22Rv1 (cell line): ENCODE data around the gene JADE1.

Source experiments
- H3K27ac ChIP-seq: fragments of 450-650 bp; 2 replicates; pipeline ENCODE4 v1.5.1; 2017
- ZFX ChIP-seq: fragments of 450-650 bp; IDR thresholded peaks from 2 replicates; pipeline ENCODE4 v1.6.1; 2017; ENCODE audit warnings: antibody characterized with exemption, borderline replicate concordance
- TF ChIP-seq, protein P1 (sequence below): fragments of 450-650 bp; IDR thresholded peaks from 2 replicates; pipeline ENCODE4 v1.5.1; 2017; ENCODE audit warnings: mild to moderate bottlenecking

The JADE1 gene

DNA sequence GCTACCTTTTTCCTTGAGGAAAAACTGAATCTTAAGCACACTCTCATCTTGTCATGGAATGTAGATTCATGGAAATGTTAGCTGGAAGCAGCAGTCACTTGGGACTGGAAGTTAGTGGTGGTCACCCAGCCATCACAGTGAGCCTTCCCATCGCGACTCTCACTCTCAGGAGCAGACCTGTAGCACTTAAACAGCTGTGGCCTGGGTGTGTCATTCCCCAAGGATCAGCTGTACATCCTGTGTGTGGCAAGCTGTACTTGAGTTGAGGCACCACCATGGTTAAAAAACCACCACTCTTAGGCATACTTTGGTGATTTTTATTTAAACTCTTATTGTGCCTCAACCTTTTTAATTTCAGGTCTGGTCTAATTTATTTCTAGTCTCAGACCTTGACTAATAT is 46.7 kb downstream of the JADE1 start:
- TF ChIP-seq ZFX = no peak
- TF ChIP-seq, protein P1, sequence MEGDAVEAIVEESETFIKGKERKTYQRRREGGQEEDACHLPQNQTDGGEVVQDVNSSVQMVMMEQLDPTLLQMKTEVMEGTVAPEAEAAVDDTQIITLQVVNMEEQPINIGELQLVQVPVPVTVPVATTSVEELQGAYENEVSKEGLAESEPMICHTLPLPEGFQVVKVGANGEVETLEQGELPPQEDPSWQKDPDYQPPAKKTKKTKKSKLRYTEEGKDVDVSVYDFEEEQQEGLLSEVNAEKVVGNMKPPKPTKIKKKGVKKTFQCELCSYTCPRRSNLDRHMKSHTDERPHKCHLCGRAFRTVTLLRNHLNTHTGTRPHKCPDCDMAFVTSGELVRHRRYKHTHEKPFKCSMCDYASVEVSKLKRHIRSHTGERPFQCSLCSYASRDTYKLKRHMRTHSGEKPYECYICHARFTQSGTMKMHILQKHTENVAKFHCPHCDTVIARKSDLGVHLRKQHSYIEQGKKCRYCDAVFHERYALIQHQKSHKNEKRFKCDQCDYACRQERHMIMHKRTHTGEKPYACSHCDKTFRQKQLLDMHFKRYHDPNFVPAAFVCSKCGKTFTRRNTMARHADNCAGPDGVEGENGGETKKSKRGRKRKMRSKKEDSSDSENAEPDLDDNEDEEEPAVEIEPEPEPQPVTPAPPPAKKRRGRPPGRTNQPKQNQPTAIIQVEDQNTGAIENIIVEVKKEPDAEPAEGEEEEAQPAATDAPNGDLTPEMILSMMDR = no peak

DNA sequence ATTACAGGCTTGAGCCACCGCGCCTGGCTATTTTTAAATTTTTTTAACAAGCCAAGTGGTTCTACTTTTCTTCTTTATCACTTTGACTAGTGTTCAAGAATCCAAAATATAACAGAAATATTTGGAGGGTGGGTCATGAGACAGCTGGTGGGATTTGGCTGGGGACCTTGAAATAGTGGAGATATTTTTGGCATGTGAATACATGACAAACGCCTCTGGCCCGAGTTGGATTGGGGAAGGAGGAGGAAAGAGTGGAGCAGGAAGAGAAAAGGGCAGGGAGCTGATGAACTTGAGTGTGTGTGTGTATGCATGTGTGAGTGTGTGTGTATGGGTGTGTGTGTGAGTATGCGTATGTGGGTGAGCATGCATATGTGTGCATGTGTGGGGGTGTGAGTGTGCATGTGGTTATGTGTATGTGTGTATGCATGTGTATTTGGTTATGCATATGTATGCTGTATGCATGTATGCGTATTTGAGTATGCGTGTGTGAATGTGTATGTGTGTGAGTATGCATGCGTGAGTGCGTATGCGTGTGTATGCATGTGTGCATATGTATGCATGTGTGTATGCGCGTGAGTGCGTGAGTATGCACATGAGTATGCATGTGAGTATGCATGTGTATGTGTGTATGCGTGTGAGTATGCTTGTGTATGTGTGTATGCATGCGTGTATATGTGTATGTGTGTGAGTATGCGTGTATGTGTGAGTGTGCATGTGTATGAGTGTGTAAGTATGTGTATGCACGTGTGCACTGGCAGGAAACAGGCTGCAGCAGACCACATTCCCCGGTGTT is 49.6 kb downstream of the JADE1 start:
- TF ChIP-seq, protein P1 = no peak
- no peak for TF ChIP-seq ZFX
- no peak overlapping the region for H3K27ac ChIP-seq

More for the DNA sequence above, 46.7 kb downstream of the JADE1 start:
- no peak overlapping the region for H3K27ac ChIP-seq

DNA sequence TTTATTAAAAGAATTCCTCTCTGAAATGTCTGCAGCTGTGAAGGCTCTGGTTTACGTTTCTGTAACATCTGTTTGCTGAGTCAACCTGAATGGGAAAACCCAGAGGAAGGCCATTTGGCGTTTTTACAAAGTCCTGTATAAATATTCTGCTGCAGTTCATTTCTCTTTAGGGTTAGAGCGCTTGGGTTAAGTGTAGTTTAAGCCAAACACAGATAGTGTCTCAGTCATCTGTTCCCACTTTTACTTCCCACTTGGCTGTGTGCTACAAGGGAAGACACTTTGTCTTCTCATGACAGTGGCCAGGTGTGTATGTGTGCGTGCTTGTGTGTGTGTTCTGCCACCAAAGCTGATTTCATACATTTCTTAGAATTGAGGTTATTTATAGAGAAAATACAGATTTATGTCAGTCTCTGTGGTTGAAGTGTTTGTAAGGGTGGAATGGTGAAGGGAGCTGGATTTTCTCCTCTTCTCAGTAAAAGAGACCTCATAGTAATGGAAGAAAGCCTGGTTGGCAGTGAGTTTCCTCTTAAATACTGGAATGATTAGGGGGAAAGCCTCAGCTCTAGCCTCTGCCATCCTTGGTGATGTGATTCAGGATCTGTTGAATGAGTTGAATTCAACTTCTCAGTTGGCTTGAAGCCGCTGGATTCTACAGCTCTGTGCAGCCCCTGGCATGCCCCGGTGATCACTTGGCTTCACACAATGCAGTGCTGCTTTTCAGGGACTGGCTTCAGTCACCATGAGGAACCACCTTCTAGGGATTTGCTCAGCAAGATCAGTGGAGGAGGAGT is 50.6 kb downstream of the JADE1 start:
- H3K27ac ChIP-seq = no peak overlapping the region
- TF ChIP-seq, protein P1 = no peak
- TF ChIP-seq ZFX = no peak

DNA sequence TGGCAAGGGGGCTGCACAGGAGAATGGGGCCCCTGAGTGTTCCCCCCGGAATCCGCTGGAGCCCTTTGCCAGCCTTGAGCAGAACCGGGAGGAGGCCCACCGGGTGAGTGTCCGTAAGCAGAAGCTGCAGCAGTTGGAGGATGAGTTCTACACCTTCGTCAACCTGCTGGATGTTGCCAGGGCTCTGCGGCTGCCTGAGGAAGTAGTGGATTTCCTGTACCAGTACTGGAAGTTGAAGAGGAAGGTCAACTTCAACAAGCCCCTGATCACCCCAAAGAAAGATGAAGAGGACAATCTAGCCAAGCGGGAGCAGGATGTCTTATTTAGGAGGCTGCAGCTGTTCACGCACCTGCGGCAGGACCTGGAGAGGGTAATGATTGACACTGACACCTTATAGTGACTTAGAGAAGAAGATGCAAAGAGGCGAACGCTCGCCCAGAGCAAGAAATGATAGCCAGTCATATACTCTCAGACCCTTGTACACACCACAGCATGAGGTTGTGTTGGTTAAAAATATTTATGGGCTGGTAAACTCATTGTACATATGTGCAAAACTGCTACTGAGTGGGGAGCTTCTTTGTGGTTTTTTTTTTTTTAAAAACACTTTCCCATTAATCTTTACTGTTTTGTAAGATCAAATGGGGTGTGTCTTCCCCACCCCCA is 52.5 kb downstream of the JADE1 start:
- no peak for TF ChIP-seq ZFX
- TF ChIP-seq, protein P1 = no peak
- no peak overlapping the region for H3K27ac ChIP-seq

DNA sequence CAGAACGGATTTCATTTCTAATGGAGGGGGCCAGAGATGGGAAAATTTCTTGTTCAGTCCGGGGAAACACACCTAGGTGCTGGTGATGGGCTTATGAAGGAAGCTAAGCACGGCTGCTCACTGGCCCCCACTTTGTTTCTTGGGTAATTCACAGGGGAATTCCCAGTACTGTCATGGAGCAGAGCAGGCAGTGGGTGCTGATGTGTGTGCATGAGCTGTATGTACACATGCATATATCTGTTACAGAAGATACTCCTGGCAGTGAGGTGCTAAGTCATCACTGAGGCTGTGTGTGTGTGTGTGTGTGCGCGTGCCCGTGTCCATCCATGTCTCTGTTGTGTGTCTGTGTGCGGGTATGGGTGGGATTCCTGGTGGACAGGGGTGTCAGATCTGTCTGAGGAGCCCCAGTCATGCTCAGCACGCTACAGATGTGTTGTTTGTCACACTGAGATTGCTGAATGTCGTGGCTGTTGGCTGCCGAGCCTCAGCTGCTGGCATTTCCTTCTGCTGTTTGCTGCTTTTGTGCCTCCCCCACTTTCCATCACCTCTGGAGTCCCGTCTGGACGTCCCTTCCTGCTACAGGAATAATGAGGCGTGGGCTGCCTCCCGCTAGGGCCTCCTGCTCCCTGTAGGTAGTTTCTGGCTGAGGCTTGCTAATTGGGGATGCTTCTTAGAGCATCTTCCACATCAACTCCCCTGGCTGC is 53.3 kb downstream of the JADE1 start:
- TF ChIP-seq, protein P1 = no peak
- no peak for TF ChIP-seq ZFX
- H3K27ac ChIP-seq = no peak overlapping the region

DNA sequence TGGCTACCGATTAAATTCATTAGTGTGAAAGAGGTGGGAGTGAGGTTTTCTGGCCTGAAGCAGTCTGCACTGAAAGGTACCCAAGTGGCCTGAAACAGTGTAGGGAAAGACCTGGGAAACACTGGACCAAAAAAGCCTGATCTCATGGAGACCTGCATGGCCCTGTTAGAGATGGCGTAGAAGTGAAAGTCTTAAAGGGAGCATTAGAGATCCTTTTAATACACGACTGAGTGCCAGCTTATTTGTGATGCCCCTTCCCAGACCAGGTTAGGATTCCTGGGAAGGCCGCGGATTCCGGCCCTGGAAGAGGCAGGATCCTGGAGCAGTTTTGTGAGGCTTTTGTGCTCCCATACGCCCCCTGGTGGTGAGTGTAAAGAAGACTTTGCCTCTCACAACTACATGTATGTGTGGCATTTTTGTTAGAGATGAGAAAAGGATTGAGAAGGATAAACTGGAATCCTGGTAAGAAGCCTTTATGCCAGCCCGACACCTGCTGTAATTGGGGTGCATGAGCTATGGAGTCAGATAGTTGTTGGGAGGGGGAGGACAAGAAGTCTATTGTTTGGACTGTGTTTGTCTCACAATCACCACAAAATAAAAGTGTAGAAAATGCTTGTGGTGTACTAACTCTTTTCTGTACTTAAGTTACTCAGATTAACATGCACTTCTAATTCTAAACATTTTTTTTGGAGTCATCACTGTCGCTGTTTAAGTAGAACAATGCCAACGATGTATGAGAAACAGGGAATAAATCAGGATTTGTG is 54.0 kb downstream of the JADE1 start:
- H3K27ac ChIP-seq = no peak overlapping the region

More for the DNA sequence above, 54.0 kb downstream of the JADE1 start:
- TF ChIP-seq, protein P1 = peak; percentile 91
- TF ChIP-seq ZFX = no peak
